Stimulated activated CD4-positive, alpha-beta T cell treated with anti-CD3 and anti-CD28 coated beads, Interleukin-15, amount 100 ng/mL, for 24 hours (primary cell): Measurements from ENCODE around the gene NCOA3.
"Not testable (repeated sequence)": the region's sequence is repeated elsewhere in the genome, so short reads cannot be mapped to it uniquely, and the experiment has no call there.

Experiments used
- DNase-seq: peaks from one replicate; pipeline ENCODE4 v3.0.0-alpha.2; 2020

Gene NCOA3

DNA sequence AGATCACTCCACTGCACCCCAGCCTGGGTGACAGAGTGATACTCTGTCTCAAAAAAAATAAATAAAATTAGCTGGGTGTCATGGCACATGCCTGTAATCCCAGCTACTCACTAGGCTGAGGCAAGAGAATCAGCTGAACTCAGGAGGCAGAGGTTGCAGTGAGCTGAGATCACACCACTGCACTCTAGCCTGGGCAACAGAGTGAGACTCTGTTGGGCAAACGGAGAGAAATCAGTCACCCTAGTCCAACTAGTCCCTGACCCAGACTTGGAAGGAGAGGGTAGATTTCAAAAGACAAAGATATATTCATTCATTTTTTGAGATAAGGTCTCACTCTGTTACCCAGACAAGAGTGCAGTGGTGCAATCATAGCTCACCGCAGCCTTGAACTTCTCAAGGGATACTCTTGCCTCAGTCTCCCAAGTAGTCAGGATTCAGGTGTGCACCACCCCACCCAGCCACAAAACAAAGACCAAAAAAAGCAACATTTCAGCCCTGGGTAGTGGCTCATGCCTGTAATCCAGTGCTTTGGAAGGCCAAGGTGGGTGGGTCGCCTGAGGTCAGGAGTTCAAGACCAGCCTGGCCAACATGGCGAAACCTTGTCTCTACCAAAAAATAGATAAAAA, 26.2 kb upstream of the NCOA3 start:
- no peak for DNase-seq

DNA sequence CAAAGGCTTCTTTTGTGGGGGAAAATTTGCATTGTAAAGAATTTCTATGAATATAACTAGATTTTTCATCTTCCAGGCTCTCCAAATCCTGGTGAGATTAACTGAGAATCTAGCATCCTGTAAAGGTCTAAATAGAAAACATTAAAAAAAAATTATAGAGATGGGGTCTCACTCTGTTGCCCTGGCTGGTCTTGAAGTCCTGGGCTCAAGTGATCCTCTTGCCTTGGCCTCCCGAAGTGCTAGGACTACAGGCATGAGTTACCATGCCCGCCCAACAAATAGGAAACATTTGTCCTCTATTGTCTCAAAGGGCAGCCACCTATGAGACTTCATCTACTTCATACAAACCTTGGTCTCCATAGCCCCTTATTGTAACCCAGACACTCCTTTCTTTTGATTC, 25.2 kb upstream of the NCOA3 start:
- no peak for DNase-seq

GRCh38 chr20:47479093-47479492, 22.6 kb upstream of the NCOA3 start:
- DNase-seq = no peak

DNA sequence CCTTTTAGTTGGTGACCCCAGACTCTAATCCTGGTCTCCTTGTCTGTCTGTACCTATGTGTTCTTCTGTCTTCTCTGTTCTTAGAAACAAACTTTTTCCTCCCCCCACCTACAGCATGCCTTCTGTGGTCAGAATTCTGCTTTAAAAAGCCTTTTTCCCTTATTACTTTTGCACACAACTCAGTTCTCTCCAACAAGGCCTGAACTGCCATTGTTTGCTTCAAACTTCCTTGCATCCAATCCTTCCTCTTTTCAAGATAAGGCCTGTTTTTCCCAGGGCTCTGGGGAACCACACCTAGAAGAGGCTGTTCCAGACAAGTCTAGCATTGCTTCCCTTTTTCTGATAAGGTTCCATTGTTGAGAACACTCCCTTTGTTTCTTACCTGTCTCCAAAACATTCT, 22.2 kb upstream of the NCOA3 start:
- no peak for DNase-seq

DNA sequence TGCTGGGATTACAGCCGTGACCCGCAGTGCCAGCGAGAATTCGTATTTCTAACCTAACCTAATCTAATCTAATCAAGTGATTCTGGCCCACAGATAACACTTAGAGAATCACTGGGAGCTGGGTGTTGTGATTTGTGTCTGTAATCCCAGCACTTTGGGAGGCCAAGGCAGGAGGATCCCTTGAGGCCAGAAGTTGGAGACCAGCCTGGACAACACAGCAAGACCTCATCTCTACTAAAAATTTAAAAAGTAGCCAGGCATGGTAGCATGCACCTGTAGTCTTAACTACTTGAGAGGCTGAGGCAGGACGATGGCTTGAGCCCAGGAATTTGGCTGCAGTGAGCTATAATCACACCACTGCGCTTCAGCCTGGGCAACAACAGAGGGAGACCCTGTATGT, 21.4 kb upstream of the NCOA3 start:
- DNase-seq = no peak

- no peak for DNase-seq
These were observed 21.0 kb upstream of the NCOA3 start for GRCh38 chr20:47480705-47481104.

DNA sequence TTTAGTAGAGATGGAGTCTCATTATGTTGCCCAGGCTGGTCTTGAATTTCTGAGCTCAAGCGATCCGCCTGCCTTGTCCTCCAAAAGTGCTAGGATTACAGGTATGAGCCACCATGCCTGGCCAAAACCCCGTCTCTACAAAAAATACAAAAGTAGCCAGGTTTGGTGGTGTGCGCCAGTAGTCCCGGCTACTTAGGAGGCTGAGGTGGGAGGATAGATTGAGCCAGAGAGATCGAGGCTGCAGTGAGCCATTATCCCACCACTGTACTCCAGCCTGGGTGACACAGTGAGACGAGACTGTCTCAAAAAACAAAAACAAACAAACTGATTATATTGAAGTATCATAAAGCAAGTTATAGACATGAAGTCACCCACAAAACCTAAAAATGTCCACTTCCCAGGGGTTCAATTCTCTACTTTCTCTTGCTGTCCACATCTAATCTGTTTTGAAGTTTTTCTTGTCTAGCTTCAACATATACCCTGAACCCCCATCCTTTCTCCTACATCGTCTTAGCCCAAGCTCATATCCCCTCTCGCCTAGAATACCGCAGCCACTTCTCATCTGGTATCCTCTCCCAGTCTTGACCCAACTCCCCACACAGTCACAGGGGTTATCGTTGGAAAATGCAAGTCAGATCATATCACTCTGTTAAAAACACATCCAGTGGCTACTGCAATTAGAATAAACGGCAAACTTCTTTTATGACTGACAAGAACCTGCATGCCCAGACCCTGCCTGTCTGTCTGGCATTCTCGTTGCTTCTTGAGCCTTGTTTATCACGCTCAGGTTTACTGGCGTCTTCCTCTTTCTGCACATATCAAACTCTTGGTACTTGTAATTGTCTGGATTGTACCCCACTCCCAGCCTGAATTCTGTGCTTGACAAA, 20.1 kb upstream of the NCOA3 start:
- DNase-seq = no peak

- DNase-seq = no peak
These were observed 19.0 kb upstream of the NCOA3 start for GRCh38 chr20:47482705-47483104.

- DNase-seq = no peak
These were observed 17.4 kb upstream of the NCOA3 start for GRCh38 chr20:47484303-47484702.

- DNase-seq = peak; percentile 76
These were observed 14.3 kb upstream of the NCOA3 start for GRCh38 chr20:47487175-47487917.

- peak; percentile 34 for DNase-seq
These were observed 12.2 kb upstream of the NCOA3 start for GRCh38 chr20:47489448-47489872.

DNA sequence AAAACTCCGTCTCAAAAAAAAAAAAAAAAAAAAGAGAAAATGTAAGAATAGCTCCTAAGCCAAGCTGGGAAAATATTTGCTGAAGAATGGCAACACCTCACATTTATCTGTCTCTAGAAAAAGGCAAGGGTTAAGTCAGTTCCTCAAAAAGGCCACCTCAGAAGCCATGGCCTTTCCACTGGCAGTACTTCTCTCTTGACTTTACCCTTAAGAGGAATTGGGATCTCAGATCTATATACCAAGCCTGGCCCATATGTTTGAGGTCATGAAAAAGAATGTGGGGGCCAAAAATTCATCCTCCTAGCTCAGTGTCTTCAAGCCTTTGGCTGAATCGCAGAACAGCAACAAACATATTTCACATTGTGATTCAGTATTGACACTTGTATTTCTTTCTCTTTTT, 10.9 kb upstream of the NCOA3 start:
- DNase-seq = no peak

- DNase-seq = no peak
These were observed 9.4 kb upstream of the NCOA3 start for GRCh38 chr20:47492284-47492683.

DNA sequence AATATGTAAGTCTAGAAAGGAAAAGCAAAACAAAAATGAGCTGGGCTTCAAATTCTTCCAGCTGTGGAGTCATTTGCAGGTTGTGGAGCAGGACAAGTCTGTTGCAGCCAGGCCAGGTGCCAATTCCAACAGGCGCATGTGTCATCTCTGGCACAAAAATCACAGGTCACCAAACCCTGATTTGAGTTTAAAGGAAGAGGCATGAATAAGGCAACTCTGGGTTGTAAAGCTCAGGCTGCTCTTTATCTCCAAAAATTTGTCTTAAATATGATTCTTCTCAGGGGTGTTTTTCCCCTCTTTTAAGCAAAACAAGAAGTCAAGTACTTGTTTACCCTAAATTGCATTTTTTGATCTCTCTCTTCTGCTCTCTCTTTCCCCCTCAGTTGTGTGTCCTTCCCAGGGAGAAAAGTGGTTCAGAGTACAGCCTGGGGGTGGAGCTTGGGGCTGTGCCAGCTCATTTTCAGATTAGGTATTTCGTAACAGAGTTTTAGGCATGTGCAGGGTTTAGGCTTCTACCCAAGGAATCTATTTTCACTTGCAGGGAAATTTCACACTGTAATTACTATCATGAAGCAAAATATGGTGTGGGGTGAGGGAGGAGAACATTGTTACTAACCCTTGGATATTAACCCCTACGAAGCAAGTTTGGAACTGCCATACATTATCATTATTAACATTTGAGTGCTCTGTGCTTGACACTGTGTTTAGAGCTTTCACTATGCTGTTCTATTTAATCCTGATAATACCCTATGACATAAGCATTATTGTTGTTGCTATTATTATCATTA, 8.3 kb upstream of the NCOA3 start:
- peak; percentile 81 for DNase-seq

GRCh38 chr20:47493963-47494293, 7.8 kb upstream of the NCOA3 start:
- no peak for DNase-seq

- not testable (repeated sequence) for DNase-seq
These were observed 7.1 kb upstream of the NCOA3 start for GRCh38 chr20:47494606-47495005.

- no peak for DNase-seq
These were observed 5.6 kb upstream of the NCOA3 start for GRCh38 chr20:47496118-47496517.

- DNase-seq = no peak
These were observed 3.1 kb upstream of the NCOA3 start for GRCh38 chr20:47498606-47499005.

DNA sequence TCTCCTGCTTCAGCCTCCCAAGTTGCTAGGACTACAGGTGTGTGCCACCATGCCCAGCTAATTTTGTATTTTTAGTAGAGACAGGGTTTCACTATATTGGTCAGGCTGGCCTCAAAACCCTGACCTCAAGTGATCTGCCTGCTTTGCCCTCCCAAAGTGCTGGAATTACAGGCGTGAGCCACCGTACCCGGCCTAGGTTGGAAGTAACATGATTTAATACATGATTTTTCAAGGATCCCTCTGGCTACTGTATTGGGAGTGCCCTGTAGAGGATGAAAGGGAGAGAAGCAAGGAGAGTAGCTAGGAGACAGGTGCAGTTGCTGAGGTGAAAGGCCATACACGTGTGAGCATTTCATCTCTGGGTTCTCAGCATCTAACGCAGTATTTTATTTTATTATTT, 2.6 kb upstream of the NCOA3 start:
- no peak for DNase-seq

DNA sequence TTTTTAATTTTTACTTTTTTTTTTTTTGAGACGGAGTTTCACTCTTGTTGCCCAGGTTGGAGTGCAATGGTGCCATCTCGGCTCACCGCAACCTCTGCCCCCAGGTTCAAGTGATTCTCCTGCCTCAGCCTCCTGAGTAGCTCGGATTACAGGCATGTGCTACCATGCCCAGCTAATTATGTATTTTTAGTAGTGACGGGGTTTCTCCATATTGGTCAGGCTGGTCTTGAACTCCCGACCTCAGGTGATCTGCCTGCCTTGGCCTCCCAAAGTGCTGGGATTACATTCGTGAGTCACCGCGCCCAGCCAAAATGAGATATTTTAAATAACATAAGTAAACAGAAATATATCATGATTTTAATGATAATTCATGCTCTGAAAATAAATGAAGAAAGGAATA, 1.6 kb upstream of the NCOA3 start:
- not testable (repeated sequence) for DNase-seq

DNA sequence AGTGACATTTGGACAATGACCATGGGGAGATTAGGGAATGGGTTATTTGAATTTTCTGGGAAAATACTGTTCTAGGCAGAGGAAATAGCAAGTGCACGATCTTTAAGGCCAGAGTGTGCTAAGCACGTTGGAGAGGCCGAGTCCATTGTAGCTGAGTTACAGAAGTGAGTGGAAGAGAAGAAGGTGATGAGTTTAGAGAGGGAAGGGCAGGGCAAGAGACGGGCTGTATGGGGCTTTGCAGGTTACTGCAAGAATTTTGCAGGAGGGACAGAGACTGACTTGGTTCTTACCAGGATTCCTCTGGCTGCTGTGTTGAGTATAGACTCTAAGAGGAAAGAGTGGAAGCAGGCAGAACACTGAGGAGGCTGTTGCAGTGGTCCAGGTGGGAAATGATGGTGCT, 1.1 kb upstream of the NCOA3 start:
- DNase-seq = no peak

DNA sequence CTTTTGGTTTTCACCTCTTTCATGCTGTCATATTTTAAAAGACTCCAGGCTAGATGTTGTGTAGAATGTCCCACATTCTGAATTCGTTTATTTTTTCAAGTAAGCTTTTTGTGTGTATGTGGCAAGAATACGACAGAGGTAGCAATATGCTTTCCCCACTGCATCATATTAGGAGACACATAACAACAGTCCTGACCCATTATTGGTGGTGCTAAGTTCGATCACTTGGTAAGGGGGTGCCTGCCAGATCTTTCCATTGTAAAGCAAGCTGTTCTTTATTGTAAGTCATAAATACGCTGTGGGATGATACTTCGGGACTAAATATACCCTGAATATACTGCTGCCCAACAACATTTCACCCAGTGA, 588 bp upstream of the NCOA3 start:
- DNase-seq = no peak
